Endothelial cell of hepatic sinusoid (primary cell): ENCODE data around the gene RASGRF2.
"Not testable (repeated sequence)": the region's sequence is repeated elsewhere in the genome, so short reads cannot be mapped to it uniquely, and the experiment has no call there.

Experiments used
- in situ Hi-C: cut with HindIII; loops from 2 replicates; pipeline ENCODE4 v1.10.0; 2017; ENCODE audit warnings: low sequenced_read_pairs

Gene RASGRF2

GRCh38 chr5:81121836-81122630, 161.9 kb downstream of the RASGRF2 start:
- in situ Hi-C loops, result no loop called here

GRCh38 chr5:81124689-81125088, 164.5 kb downstream of the RASGRF2 start:
- in situ Hi-C loops, result not testable (repeated sequence)

GRCh38 chr5:81125959-81126358, 165.8 kb downstream of the RASGRF2 start:
- in situ Hi-C loops, result no loop called here

- in situ Hi-C loops, result no loop called here
Measured at GRCh38 chr5:81128416-81128815, 168.3 kb downstream of the RASGRF2 start.

GRCh38 chr5:81132381-81132780, 172.2 kb downstream of the RASGRF2 start:
- in situ Hi-C loops, result no loop called here

GRCh38 chr5:81134066-81134465, 173.9 kb downstream of the RASGRF2 start:
- in situ Hi-C loops, result no loop called here

GRCh38 chr5:81134566-81134965, 174.4 kb downstream of the RASGRF2 start:
- in situ Hi-C loops, result no loop called here

GRCh38 chr5:81136557-81136956, 176.4 kb downstream of the RASGRF2 start:
- in situ Hi-C loops, result no loop called here

- in situ Hi-C loops, result no loop called here
Measured at GRCh38 chr5:81137833-81138232, 177.7 kb downstream of the RASGRF2 start.

- in situ Hi-C loops, result no loop called here
Measured at GRCh38 chr5:81140441-81140840, 180.3 kb downstream of the RASGRF2 start.

- in situ Hi-C loops, result no loop called here
Measured at GRCh38 chr5:81140943-81141342, 180.8 kb downstream of the RASGRF2 start.

GRCh38 chr5:81142108-81142507, 181.9 kb downstream of the RASGRF2 start:
- in situ Hi-C loops, result no loop called here

- in situ Hi-C loops, result no loop called here
Measured at GRCh38 chr5:81145329-81145935, 185.3 kb downstream of the RASGRF2 start.

GRCh38 chr5:81146031-81146430, 185.9 kb downstream of the RASGRF2 start:
- in situ Hi-C loops, result no loop called here

GRCh38 chr5:81147011-81147885, 187.1 kb downstream of the RASGRF2 start:
- in situ Hi-C loops, result no loop called here

- in situ Hi-C loops, result no loop called here
Measured at GRCh38 chr5:81147886-81148571, 187.9 kb downstream of the RASGRF2 start.

GRCh38 chr5:81151546-81151945, 191.4 kb downstream of the RASGRF2 start:
- in situ Hi-C loops, result no loop called here

- in situ Hi-C loops, result no loop called here
Measured at GRCh38 chr5:81154725-81155124, 194.6 kb downstream of the RASGRF2 start.

- in situ Hi-C loops, result no loop called here
Measured at GRCh38 chr5:81156732-81157131, 196.6 kb downstream of the RASGRF2 start.

GRCh38 chr5:81161012-81161601, 200.9 kb downstream of the RASGRF2 start:
- in situ Hi-C loops, result no loop called here

- in situ Hi-C loops, result no loop called here
Measured at GRCh38 chr5:81162501-81162900, 202.3 kb downstream of the RASGRF2 start.
